ENCODE measurements around the gene SYNJ1. TPM values are rescaled to one million over a fixed set of nuclear protein-coding genes. Genes with fewer than 3 reads are reported as not detected.

SYNJ1 gene
- total and polyA plus RNA-seq, 9 of the 15 experiments (the other 6 are each of a cell fraction or from before 2014, with no cell fraction given), result 2.4 to 10.6 (median 5.6) TPM

DNA sequence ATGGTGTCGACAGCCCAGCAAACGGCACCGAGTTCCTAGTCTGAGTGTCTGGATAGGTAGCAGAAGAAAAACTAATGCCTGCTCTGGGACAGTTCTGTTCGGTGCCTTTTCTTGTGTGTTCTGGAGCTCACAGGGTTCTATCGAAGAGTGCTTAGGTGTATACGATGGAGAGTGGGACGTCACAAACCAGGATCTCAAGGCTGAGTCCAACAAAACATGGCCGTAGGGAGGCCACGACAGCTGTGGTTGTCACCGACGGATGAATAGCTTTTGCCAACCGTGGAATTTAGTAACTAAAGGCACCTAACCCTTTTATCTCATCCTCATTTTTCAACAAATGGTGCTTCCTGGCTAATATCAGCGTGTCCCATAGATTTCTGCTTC, 635 bp upstream of the SYNJ1 start (continued):
- TF ChIP-seq, protein P1, sequence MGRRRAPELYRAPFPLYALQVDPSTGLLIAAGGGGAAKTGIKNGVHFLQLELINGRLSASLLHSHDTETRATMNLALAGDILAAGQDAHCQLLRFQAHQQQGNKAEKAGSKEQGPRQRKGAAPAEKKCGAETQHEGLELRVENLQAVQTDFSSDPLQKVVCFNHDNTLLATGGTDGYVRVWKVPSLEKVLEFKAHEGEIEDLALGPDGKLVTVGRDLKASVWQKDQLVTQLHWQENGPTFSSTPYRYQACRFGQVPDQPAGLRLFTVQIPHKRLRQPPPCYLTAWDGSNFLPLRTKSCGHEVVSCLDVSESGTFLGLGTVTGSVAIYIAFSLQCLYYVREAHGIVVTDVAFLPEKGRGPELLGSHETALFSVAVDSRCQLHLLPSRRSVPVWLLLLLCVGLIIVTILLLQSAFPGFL (CRISPR knock-in tag; IDR thresholded peaks at IDR 0.05), result no peak
- TF ChIP-seq, protein P2, sequence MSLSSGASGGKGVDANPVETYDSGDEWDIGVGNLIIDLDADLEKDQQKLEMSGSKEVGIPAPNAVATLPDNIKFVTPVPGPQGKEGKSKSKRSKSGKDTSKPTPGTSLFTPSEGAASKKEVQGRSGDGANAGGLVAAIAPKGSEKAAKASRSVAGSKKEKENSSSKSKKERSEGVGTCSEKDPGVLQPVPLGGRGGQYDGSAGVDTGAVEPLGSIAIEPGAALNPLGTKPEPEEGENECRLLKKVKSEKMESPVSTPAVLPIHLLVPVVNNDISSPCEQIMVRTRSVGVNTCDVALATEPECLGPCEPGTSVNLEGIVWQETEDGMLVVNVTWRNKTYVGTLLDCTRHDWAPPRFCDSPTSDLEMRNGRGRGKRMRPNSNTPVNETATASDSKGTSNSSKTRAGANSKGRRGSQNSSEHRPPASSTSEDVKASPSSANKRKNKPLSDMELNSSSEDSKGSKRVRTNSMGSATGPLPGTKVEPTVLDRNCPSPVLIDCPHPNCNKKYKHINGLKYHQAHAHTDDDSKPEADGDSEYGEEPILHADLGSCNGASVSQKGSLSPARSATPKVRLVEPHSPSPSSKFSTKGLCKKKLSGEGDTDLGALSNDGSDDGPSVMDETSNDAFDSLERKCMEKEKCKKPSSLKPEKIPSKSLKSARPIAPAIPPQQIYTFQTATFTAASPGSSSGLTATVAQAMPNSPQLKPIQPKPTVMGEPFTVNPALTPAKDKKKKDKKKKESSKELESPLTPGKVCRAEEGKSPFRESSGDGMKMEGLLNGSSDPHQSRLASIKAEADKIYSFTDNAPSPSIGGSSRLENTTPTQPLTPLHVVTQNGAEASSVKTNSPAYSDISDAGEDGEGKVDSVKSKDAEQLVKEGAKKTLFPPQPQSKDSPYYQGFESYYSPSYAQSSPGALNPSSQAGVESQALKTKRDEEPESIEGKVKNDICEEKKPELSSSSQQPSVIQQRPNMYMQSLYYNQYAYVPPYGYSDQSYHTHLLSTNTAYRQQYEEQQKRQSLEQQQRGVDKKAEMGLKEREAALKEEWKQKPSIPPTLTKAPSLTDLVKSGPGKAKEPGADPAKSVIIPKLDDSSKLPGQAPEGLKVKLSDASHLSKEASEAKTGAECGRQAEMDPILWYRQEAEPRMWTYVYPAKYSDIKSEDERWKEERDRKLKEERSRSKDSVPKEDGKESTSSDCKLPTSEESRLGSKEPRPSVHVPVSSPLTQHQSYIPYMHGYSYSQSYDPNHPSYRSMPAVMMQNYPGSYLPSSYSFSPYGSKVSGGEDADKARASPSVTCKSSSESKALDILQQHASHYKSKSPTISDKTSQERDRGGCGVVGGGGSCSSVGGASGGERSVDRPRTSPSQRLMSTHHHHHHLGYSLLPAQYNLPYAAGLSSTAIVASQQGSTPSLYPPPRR (CRISPR knock-in tag; IDR thresholded peaks at IDR 0.05; ENCODE audit: borderline replicate concordance), result peak; percentile 68; the same call in 1 of the 2 replicates
- no peak for TF ChIP-seq BMI1 (IDR thresholded peaks at IDR 0.05; ENCODE audit: low read length)
- no peak for TF ChIP-seq TAF9B (IDR thresholded peaks at IDR 0.05; ENCODE audit: partially characterized antibody)
- TF ChIP-seq ZNF354B (CRISPR knock-in tag; IDR thresholded peaks at IDR 0.05), result no peak
- TF ChIP-seq ZNF79 (CRISPR knock-in tag; IDR thresholded peaks at IDR 0.05; ENCODE audit: low read depth), result no peak
- no peak for TF ChIP-seq ZNF707 (CRISPR knock-in tag; conservative IDR thresholded peaks at IDR 0.05)
- TF ChIP-seq, protein P3, sequence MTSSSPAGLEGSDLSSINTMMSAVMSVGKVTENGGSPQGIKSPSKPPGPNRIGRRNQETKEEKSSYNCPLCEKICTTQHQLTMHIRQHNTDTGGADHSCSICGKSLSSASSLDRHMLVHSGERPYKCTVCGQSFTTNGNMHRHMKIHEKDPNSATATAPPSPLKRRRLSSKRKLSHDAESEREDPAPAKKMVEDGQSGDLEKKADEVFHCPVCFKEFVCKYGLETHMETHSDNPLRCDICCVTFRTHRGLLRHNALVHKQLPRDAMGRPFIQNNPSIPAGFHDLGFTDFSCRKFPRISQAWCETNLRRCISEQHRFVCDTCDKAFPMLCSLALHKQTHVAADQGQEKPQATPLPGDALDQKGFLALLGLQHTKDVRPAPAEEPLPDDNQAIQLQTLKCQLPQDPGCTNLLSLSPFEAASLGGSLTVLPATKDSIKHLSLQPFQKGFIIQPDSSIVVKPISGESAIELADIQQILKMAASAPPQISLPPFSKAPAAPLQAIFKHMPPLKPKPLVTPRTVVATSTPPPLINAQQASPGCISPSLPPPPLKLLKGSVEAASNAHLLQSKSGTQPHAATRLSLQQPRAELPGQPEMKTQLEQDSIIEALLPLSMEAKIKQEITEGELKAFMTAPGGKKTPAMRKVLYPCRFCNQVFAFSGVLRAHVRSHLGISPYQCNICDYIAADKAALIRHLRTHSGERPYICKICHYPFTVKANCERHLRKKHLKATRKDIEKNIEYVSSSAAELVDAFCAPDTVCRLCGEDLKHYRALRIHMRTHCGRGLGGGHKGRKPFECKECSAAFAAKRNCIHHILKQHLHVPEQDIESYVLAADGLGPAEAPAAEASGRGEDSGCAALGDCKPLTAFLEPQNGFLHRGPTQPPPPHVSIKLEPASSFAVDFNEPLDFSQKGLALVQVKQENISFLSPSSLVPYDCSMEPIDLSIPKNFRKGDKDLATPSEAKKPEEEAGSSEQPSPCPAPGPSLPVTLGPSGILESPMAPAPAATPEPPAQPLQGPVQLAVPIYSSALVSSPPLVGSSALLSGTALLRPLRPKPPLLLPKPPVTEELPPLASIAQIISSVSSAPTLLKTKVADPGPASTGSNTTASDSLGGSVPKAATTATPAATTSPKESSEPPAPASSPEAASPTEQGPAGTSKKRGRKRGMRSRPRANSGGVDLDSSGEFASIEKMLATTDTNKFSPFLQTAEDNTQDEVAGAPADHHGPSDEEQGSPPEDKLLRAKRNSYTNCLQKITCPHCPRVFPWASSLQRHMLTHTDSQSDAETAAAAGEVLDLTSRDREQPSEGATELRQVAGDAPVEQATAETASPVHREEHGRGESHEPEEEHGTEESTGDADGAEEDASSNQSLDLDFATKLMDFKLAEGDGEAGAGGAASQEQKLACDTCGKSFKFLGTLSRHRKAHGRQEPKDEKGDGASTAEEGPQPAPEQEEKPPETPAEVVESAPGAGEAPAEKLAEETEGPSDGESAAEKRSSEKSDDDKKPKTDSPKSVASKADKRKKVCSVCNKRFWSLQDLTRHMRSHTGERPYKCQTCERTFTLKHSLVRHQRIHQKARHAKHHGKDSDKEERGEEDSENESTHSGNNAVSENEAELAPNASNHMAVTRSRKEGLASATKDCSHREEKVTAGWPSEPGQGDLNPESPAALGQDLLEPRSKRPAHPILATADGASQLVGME (CRISPR knock-in tag; IDR thresholded peaks at IDR 0.05), result no peak
- TF ChIP-seq ZC3H4 (CRISPR knock-in tag; IDR thresholded peaks at IDR 0.05; ENCODE audit: borderline replicate concordance), result no peak
- TF ChIP-seq FOXJ2 (tag; IDR thresholded peaks at IDR 0.05), result peak; percentile 46; the same call in 1 of the 2 replicates
- TF ChIP-seq SIRT6 (IDR thresholded peaks at IDR 0.05; ENCODE audit: low read depth, low read length), result no peak
- no peak for TF ChIP-seq TEAD4 (IDR thresholded peaks at IDR 0.05; ENCODE audit: low read length)
- TF ChIP-seq TEAD4 (CRISPR knock-in tag; IDR thresholded peaks at IDR 0.05; ENCODE audit: borderline replicate concordance), result no peak
- no peak for TF ChIP-seq ADNP (tag; IDR thresholded peaks at IDR 0.05)
- TF ChIP-seq ZNF134 (CRISPR knock-in tag; conservative IDR thresholded peaks at IDR 0.05), result no peak
- no peak; the same call in 1 of the 2 replicates for TF ChIP-seq NR3C1 (CRISPR knock-in tag; IDR thresholded peaks at IDR 0.05)
- no peak for TF ChIP-seq PHF8 (IDR thresholded peaks at IDR 0.05; ENCODE audit: borderline replicate concordance, low read length)
- 0 out of 2 replicates have a peak, but pooled peaks have one; percentile 37 for TF ChIP-seq NR1H2 (CRISPR knock-in tag; IDR thresholded peaks at IDR 0.05)

Measured in K562 (cell line).